ENCODE results near the gene TBCD. TPM values are rescaled to one million over a fixed set of nuclear protein-coding genes. Genes with fewer than 3 reads are reported as not detected.

TBCD gene
- 101 and 144 TPM in 2 replicates for total RNA-seq

GRCh38 chr17:82751571-82752370 lies at the start of gene TBCD:
TBCD (plus strand) TSS chr17:82752065; CDS start chr17:82752194, 129 bp downstream.
- DNase-seq (ENCODE audit: extremely low read depth, low read depth, low spot score): no peak

GRCh38 chr17:82702231-82702927 lies 49.5 kb upstream of the TBCD start:
- no peak for DNase-seq (ENCODE audit: extremely low read depth, low read depth, low spot score)

- no peak for DNase-seq (ENCODE audit: extremely low read depth, low read depth, low spot score)
Measured at GRCh38 chr17:82703036-82703745, 48.7 kb upstream of the TBCD start.

- no peak for DNase-seq (ENCODE audit: extremely low read depth, low read depth, low spot score)
Measured at GRCh38 chr17:82703935-82704865, 47.7 kb upstream of the TBCD start.

GRCh38 chr17:82704886-82705285 lies 47.0 kb upstream of the TBCD start:
- DNase-seq (ENCODE audit: extremely low read depth, low read depth, low spot score): no peak

GRCh38 chr17:82705756-82706155 lies 46.1 kb upstream of the TBCD start:
- DNase-seq (ENCODE audit: extremely low read depth, low read depth, low spot score): no peak

- no peak for DNase-seq (ENCODE audit: extremely low read depth, low read depth, low spot score)
Measured at GRCh38 chr17:82709024-82709675, 42.7 kb upstream of the TBCD start.

GRCh38 chr17:82709676-82710498 lies 42.0 kb upstream of the TBCD start:
- no peak for DNase-seq (ENCODE audit: extremely low read depth, low read depth, low spot score)

GRCh38 chr17:82710499-82711232 lies 41.2 kb upstream of the TBCD start:
- DNase-seq (ENCODE audit: extremely low read depth, low read depth, low spot score): no peak

- DNase-seq (ENCODE audit: extremely low read depth, low read depth, low spot score): no peak
Measured at GRCh38 chr17:82713071-82713723, 38.7 kb upstream of the TBCD start.

GRCh38 chr17:82716203-82717010 lies 35.5 kb upstream of the TBCD start, which contains the start of gene FN3KRP:
FN3KRP (plus strand) TSS chr17:82716706; CDS start chr17:82716756, 50 bp downstream.
- no peak for DNase-seq (ENCODE audit: extremely low read depth, low read depth, low spot score)

- DNase-seq (ENCODE audit: extremely low read depth, low read depth, low spot score): no peak
Measured at GRCh38 chr17:82718986-82719685, 32.7 kb upstream of the TBCD start.

- no peak for DNase-seq (ENCODE audit: extremely low read depth, low read depth, low spot score)
Measured at GRCh38 chr17:82720204-82720603, 31.7 kb upstream of the TBCD start.

- no peak for DNase-seq (ENCODE audit: extremely low read depth, low read depth, low spot score)
Measured at GRCh38 chr17:82722341-82723013, 29.4 kb upstream of the TBCD start.

- DNase-seq (ENCODE audit: extremely low read depth, low read depth, low spot score): no peak
Measured at GRCh38 chr17:82723169-82723807, 28.6 kb upstream of the TBCD start.

Data from glomerular endothelial cell (primary cell).